SK-N-SH treated with all-trans-retinoic acid at 6 μM for 48 hours (cell line): Measurements from ENCODE around the gene TPGS1.

Source experiments
- ATAC-seq: fragments of 200-7000 bp; cut with Tn5 transposase; 3 replicates; pipeline ENCODE4 v1.9.1; 2020; ENCODE audit warnings: mild to moderate bottlenecking, moderate library complexity
- ARNTL ChIP-seq: fragments of 450-650 bp; formaldehyde crosslinking; IDR thresholded peaks from 2 replicates; pipeline ENCODE4 v1.5.0; 2020; ENCODE audit warnings: low read depth, mild to moderate bottlenecking, moderate library complexity, borderline replicate concordance
- CSDC2 ChIP-seq: fragments of 250-450 bp; sonication (Bioruptor Pico); IDR thresholded peaks from 2 replicates; pipeline ENCODE4 v1.5.0; 2020; ENCODE audit warnings: mild to moderate bottlenecking, moderate library complexity
- ESRRG ChIP-seq: fragments of 250-450 bp; sonication (Bioruptor Pico); IDR thresholded peaks from 2 replicates; pipeline ENCODE4 v1.6.1; 2021; ENCODE audit warnings: mild to moderate bottlenecking
- GLIS3 ChIP-seq: fragments of 250-450 bp; sonication (Bioruptor Pico); IDR thresholded peaks from 2 replicates; pipeline ENCODE4 v1.5.0; 2020; ENCODE audit warnings: mild to moderate bottlenecking, moderate library complexity
- ISL1 ChIP-seq: fragments of 250-450 bp; sonication (Bioruptor Pico); IDR thresholded peaks from 2 replicates; pipeline ENCODE4 v2.1.2; 2022; ENCODE audit warnings: mild to moderate bottlenecking, moderate library complexity
- OSR1 ChIP-seq: fragments of 250-450 bp; sonication (Bioruptor Pico); IDR thresholded peaks from 2 replicates; pipeline ENCODE4 v1.8.0; 2022; ENCODE audit warnings: moderate library complexity, mild to moderate bottlenecking, inconsistent platforms
- PPARA ChIP-seq: fragments of 250-450 bp; sonication (Bioruptor Pico); IDR thresholded peaks from 2 replicates; pipeline ENCODE4 v1.5.0; 2020; ENCODE audit warnings: mild to moderate bottlenecking, borderline replicate concordance
- TCF4 ChIP-seq: fragments of 250-450 bp; sonication (Bioruptor Pico); IDR thresholded peaks from 2 replicates; pipeline ENCODE4 v1.8.0; 2021; ENCODE audit warnings: mild to moderate bottlenecking, moderate library complexity, borderline replicate concordance
- TOX ChIP-seq: fragments of 250-450 bp; sonication (Bioruptor Pico); IDR thresholded peaks from 2 replicates; pipeline ENCODE4 v1.8.0; 2021; ENCODE audit warnings: mild to moderate bottlenecking, moderate library complexity, borderline replicate concordance
- ZC3H10 ChIP-seq: fragments of 250-450 bp; sonication (Bioruptor Pico); IDR thresholded peaks from 2 replicates; pipeline ENCODE4 v1.5.1; 2021; ENCODE audit warnings: mild to moderate bottlenecking, moderate library complexity
- ZFP3 ChIP-seq: fragments of 250-450 bp; sonication (Bioruptor Pico); IDR thresholded peaks from 2 replicates; pipeline ENCODE4 v1.5.0; 2020; ENCODE audit warnings: mild to moderate bottlenecking, moderate library complexity
- ZFP30 ChIP-seq: fragments of 450-650 bp; formaldehyde crosslinking; IDR thresholded peaks from 2 replicates; pipeline ENCODE4 v1.5.0; 2022; ENCODE audit warnings: mild to moderate bottlenecking, moderate library complexity
- ZNF565 ChIP-seq: fragments of 450-650 bp; formaldehyde crosslinking; conservative IDR thresholded peaks from 2 replicates; pipeline ENCODE4 v1.5.0; 2020; ENCODE audit warnings: low read depth, mild to moderate bottlenecking, moderate library complexity
- ZNF70 ChIP-seq: fragments of 450-650 bp; formaldehyde crosslinking; IDR thresholded peaks from 2 replicates; pipeline ENCODE4 v1.5.0; 2020; ENCODE audit warnings: mild to moderate bottlenecking, moderate library complexity
- ZNF8 ChIP-seq: fragments of 450-650 bp; formaldehyde crosslinking; IDR thresholded peaks from 2 replicates; pipeline ENCODE4 v1.5.0; 2020; ENCODE audit warnings: mild to moderate bottlenecking, moderate library complexity
- TF ChIP-seq, protein P1 (sequence below): fragments of 250-450 bp; sonication (Bioruptor Pico); IDR thresholded peaks from 2 replicates; pipeline ENCODE4 v1.8.0; 2020; ENCODE audit warnings: mild to moderate bottlenecking, moderate library complexity, borderline replicate concordance
- TF ChIP-seq, protein P2 (sequence below): fragments of 250-450 bp; sonication (Bioruptor Pico); IDR thresholded peaks from 2 replicates; pipeline ENCODE4 v1.5.1; 2021; ENCODE audit warnings: mild to moderate bottlenecking, moderate library complexity
- TF ChIP-seq, protein P3 (sequence below): fragments of 250-450 bp; sonication (Bioruptor Pico); IDR thresholded peaks from 2 replicates; pipeline ENCODE4 v1.5.1; 2020; ENCODE audit warnings: low read depth, mild to moderate bottlenecking, moderate library complexity
- TF ChIP-seq, protein P4 (sequence below): fragments of 250-450 bp; sonication (Bioruptor Pico); IDR thresholded peaks from 2 replicates; pipeline ENCODE4 v1.5.0; 2020; ENCODE audit warnings: mild to moderate bottlenecking, moderate library complexity
- TF ChIP-seq, protein P5 (sequence below): fragments of 250-450 bp; sonication (Bioruptor Pico); IDR thresholded peaks from 2 replicates; pipeline ENCODE4 v1.8.0; 2021; ENCODE audit warnings: low read depth, mild to moderate bottlenecking, moderate library complexity, borderline replicate concordance

The TPGS1 gene

DNA sequence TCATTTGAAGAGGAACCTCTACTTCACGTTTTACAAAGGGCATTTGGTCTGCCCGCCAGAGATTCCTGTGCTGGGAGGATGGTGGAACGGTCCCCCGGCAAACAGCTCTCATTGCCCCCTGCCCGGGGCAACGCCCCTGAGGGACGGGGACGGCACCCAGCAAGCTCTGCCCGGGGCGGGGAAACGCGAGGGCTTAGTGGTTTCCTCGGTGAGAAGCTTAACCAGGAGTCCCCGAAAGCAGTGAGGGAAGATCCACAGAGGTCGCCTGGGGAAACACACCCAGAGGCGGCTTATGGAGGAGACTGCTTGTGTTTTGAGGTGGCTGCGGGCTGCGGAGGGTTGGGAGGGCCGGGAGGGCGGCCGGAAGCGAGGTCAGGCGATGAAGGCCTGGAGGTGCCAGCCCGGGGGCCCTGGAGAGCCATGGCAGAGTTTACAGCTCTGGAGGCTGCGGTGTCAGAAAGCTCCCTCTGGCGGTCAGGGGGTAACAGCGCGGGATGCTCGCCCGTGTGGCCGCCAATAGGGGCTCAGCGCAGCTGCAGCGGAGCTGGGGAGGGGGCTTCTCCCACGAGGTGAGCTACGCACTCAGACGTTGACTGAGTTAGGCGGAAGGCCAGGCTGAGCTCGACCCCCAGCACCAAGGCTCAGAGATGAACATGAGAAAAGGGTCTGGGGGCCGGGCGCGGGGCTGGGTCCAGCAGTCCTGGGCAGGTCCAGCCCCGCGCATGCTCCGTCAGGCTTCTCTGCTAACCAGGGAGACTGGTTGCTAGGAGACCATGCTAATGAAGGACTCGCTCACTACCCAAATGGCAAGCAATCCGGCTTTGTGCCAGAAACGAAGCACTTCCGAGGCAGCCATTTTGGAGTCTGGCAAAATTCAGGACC lies 652 bp upstream of the TPGS1 start:
- TF ChIP-seq ZNF565 (CRISPR knock-in tag), result no peak
- TF ChIP-seq, protein P1, sequence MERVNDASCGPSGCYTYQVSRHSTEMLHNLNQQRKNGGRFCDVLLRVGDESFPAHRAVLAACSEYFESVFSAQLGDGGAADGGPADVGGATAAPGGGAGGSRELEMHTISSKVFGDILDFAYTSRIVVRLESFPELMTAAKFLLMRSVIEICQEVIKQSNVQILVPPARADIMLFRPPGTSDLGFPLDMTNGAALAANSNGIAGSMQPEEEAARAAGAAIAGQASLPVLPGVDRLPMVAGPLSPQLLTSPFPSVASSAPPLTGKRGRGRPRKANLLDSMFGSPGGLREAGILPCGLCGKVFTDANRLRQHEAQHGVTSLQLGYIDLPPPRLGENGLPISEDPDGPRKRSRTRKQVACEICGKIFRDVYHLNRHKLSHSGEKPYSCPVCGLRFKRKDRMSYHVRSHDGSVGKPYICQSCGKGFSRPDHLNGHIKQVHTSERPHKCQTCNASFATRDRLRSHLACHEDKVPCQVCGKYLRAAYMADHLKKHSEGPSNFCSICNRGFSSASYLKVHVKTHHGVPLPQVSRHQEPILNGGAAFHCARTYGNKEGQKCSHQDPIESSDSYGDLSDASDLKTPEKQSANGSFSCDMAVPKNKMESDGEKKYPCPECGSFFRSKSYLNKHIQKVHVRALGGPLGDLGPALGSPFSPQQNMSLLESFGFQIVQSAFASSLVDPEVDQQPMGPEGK (CRISPR knock-in tag), result 0 out of 2 replicates have a peak, but pooled peaks have one; percentile 15
- no peak for TF ChIP-seq ESRRG
- TF ChIP-seq GLIS3 (CRISPR knock-in tag), result no peak
- ATAC-seq, result peak; percentile 84

DNA sequence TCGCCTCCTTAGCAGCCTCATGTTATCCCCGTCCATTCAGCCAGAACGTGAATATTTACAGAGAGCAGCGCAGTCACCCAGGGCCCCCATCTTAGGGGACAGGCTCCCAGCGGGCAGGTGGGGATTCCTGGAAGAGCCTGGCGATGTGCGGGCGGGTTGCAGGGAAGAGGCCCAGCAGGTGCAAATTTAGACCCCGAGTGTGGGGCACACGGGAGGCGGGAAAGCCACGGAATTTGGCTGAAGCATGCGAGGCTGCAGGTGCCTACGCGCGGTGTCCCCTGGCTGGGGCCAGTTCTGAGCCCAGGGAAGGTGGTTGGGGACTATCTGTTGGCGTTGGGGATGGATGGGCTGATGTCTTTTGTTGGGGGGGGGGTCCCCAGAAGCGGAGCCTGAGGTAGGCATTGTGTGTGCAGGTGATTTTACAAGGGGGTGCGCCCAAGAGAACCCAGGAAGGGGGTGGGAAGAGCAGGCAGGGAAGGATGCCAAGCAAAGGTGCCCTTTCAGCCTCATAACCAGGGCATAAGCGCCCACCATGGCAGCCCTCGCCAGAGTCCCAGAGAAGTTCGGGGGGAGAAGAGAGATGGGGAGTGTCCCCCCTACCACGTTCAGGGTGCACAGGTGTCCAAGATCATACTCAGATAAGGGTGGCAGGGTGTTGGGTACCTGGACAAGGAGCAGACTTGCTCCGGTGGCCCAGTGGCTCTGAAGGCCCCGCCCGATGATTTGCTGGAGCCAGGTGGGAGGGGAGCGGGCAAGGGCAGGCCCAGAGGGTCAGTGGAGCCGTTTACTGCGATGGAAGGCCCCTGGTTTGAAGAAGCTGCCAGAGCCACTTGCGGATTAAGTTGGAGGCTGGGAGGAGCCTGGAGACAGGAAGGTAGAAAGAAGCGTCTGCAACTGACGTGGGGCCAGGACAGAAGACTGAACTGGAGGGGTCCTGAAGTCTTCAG lies 1.2 kb downstream of the TPGS1 start:
- no peak for TF ChIP-seq OSR1 (CRISPR knock-in tag)
- no peak for TF ChIP-seq ZFP3
- no peak for TF ChIP-seq ESRRG
- no peak for TF ChIP-seq TCF4 (CRISPR knock-in tag)
- TF ChIP-seq PPARA (CRISPR knock-in tag), result no peak
- TF ChIP-seq, protein P1 (CRISPR knock-in tag), result no peak
- no peak for TF ChIP-seq TOX (CRISPR knock-in tag)
- no peak for TF ChIP-seq ZNF8 (CRISPR knock-in tag)
- TF ChIP-seq ZFP30, result no peak
- TF ChIP-seq, protein P2, sequence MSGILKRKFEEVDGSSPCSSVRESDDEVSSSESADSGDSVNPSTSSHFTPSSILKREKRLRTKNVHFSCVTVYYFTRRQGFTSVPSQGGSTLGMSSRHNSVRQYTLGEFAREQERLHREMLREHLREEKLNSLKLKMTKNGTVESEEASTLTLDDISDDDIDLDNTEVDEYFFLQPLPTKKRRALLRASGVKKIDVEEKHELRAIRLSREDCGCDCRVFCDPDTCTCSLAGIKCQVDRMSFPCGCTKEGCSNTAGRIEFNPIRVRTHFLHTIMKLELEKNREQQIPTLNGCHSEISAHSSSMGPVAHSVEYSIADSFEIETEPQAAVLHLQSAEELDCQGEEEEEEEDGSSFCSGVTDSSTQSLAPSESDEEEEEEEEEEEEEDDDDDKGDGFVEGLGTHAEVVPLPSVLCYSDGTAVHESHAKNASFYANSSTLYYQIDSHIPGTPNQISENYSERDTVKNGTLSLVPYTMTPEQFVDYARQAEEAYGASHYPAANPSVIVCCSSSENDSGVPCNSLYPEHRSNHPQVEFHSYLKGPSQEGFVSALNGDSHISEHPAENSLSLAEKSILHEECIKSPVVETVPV, result no peak
- TF ChIP-seq ISL1, result no peak
- TF ChIP-seq, protein P3, sequence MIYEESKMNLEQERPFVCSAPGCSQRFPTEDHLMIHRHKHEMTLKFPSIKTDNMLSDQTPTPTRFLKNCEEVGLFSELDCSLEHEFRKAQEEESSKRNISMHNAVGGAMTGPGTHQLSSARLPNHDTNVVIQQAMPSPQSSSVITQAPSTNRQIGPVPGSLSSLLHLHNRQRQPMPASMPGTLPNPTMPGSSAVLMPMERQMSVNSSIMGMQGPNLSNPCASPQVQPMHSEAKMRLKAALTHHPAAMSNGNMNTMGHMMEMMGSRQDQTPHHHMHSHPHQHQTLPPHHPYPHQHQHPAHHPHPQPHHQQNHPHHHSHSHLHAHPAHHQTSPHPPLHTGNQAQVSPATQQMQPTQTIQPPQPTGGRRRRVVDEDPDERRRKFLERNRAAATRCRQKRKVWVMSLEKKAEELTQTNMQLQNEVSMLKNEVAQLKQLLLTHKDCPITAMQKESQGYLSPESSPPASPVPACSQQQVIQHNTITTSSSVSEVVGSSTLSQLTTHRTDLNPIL (CRISPR knock-in tag), result no peak
- no peak for ATAC-seq

DNA sequence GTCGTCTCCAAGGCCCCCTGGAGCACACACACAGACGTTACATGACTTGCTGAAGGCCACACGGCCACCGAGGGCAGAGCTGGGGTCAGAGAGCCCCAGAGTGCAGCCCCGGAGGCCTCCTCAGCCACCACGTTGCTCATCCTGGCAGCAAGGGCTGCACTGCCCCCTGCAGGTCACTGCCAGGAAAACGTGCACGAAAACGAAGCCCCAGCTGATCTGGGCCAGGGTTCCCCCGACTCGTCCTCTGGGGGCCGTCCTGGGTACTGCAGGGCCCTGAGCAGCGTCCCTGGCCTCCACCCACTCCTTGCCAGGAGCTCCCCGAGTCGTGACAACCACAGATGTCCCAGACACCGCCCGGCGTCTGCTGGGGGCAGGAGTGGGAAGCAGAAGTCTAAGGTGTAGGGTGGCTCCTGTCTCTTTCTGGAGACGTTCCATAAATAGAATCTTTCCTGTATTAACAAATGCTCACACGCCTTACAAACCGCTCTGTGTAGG lies 3.4 kb downstream of the TPGS1 start:
- ATAC-seq, result peak; percentile 25
- TF ChIP-seq ZC3H10 (CRISPR knock-in tag) (no peak), ZNF70 (CRISPR knock-in tag) (no peak), ZFP30 (no peak), CSDC2 (CRISPR knock-in tag) (no peak), ZNF8 (CRISPR knock-in tag) (no peak), ARNTL (no peak), ESRRG (no peak)
- TF ChIP-seq, protein P4, sequence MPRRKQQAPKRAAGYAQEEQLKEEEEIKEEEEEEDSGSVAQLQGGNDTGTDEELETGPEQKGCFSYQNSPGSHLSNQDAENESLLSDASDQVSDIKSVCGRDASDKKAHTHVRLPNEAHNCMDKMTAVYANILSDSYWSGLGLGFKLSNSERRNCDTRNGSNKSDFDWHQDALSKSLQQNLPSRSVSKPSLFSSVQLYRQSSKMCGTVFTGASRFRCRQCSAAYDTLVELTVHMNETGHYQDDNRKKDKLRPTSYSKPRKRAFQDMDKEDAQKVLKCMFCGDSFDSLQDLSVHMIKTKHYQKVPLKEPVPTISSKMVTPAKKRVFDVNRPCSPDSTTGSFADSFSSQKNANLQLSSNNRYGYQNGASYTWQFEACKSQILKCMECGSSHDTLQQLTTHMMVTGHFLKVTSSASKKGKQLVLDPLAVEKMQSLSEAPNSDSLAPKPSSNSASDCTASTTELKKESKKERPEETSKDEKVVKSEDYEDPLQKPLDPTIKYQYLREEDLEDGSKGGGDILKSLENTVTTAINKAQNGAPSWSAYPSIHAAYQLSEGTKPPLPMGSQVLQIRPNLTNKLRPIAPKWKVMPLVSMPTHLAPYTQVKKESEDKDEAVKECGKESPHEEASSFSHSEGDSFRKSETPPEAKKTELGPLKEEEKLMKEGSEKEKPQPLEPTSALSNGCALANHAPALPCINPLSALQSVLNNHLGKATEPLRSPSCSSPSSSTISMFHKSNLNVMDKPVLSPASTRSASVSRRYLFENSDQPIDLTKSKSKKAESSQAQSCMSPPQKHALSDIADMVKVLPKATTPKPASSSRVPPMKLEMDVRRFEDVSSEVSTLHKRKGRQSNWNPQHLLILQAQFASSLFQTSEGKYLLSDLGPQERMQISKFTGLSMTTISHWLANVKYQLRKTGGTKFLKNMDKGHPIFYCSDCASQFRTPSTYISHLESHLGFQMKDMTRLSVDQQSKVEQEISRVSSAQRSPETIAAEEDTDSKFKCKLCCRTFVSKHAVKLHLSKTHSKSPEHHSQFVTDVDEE (CRISPR knock-in tag), result no peak
- TF ChIP-seq, protein P3 (CRISPR knock-in tag), result no peak
- TF ChIP-seq, protein P1 (CRISPR knock-in tag), result no peak
- TF ChIP-seq, protein P5, sequence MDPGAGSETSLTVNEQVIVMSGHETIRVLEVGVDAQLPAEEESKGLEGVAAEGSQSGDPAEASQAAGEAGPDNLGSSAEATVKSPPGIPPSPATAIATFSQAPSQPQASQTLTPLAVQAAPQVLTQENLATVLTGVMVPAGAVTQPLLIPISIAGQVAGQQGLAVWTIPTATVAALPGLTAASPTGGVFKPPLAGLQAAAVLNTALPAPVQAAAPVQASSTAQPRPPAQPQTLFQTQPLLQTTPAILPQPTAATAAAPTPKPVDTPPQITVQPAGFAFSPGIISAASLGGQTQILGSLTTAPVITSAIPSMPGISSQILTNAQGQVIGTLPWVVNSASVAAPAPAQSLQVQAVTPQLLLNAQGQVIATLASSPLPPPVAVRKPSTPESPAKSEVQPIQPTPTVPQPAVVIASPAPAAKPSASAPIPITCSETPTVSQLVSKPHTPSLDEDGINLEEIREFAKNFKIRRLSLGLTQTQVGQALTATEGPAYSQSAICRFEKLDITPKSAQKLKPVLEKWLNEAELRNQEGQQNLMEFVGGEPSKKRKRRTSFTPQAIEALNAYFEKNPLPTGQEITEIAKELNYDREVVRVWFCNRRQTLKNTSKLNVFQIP, result no peak
